H9 (cell line): ENCODE measurements around the gene DUSP15. TPM values are rescaled to one million over a fixed set of nuclear protein-coding genes. Genes with fewer than 3 reads are reported as not detected.

Experiments used
- DNase-seq: peaks from one replicate; pipeline ENCODE4 v3.0.0-alpha.2; 2017
- H2AFZ ChIP-seq: one replicate; pipeline ENCODE4 v1.6.1; 2013; ENCODE audit warnings: mild to moderate bottlenecking, low read length, control low read depth, moderate library complexity
- H2AK5ac ChIP-seq: 2 replicates; pipeline ENCODE4 v1.6.1; 2013; ENCODE audit warnings: low read length, control low read depth, mixed read lengths; ENCODE audit not compliant: insufficient read length
- H2BK120ac ChIP-seq: one replicate; pipeline ENCODE4 v1.6.1; 2013; ENCODE audit warnings: low read depth, mild to moderate bottlenecking, low read length, control low read depth, inconsistent platforms; ENCODE audit not compliant: poor library complexity, severe bottlenecking
- H2BK12ac ChIP-seq: 2 replicates; pipeline ENCODE4 v1.6.1; 2013; ENCODE audit warnings: low read length, control low read depth, mixed read lengths, low read depth; ENCODE audit not compliant: insufficient read length
- H2BK15ac ChIP-seq: 2 replicates; pipeline ENCODE4 v1.6.1; 2013; ENCODE audit warnings: low read depth, low read length, control low read depth
- H2BK20ac ChIP-seq: one replicate; pipeline ENCODE4 v1.6.1; 2013; ENCODE audit warnings: low read depth, mild to moderate bottlenecking, low read length, control low read depth, inconsistent platforms; ENCODE audit not compliant: poor library complexity, severe bottlenecking
- H2BK5ac ChIP-seq: 2 replicates; pipeline ENCODE4 v1.6.1; 2013; ENCODE audit warnings: low read length, control low read depth, mixed read lengths; ENCODE audit not compliant: insufficient read length
- H3K14ac ChIP-seq: 2 replicates; pipeline ENCODE4 v1.6.1; 2013; ENCODE audit warnings: low read length, control low read depth; ENCODE audit not compliant: insufficient read depth
- H3K18ac ChIP-seq: 2 replicates; pipeline ENCODE4 v1.6.1; 2013; ENCODE audit warnings: low read depth, mild to moderate bottlenecking, mixed read lengths, low read length, control low read depth; ENCODE audit not compliant: insufficient read length
- H3K23ac ChIP-seq: 2 replicates; pipeline ENCODE4 v1.6.1; 2013; ENCODE audit warnings: low read length, control low read depth, mixed read lengths, low read depth; ENCODE audit not compliant: insufficient read length
- H3K23me2 ChIP-seq: 2 replicates; pipeline ENCODE4 v1.6.1; 2013; ENCODE audit warnings: low read depth, mild to moderate bottlenecking, mixed read lengths, low read length, control low read depth; ENCODE audit not compliant: insufficient read length, poor library complexity, severe bottlenecking
- H3K27ac ChIP-seq: 2 replicates; pipeline ENCODE4 v1.5.1; 2013; ENCODE audit warnings: low read length, control low read depth, mixed read lengths, low read depth; ENCODE audit not compliant: insufficient read length
- H3K27me3 ChIP-seq: 2 replicates; pipeline ENCODE4 v1.6.1; 2013; ENCODE audit warnings: low read length, control low read depth, inconsistent platforms; ENCODE audit not compliant: insufficient read depth
- H3K4ac ChIP-seq: 2 replicates; pipeline ENCODE4 v1.6.1; 2013; ENCODE audit warnings: low read depth, mild to moderate bottlenecking, control low read depth, inconsistent platforms, low read length, moderate library complexity
- H3K4me1 ChIP-seq: 2 replicates; pipeline ENCODE4 v1.6.1; 2013; ENCODE audit warnings: low read length, control low read depth, inconsistent platforms; ENCODE audit not compliant: insufficient read depth
- H3K4me2 ChIP-seq: 2 replicates; pipeline ENCODE4 v1.6.1; 2013; ENCODE audit warnings: low read length, control low read depth, mixed read lengths; ENCODE audit not compliant: insufficient read length, insufficient read depth
- H3K56ac ChIP-seq: 2 replicates; pipeline ENCODE4 v1.6.1; 2013; ENCODE audit warnings: low read depth, mild to moderate bottlenecking, mixed read lengths, low read length, control low read depth; ENCODE audit not compliant: insufficient read length
- H3K79me1 ChIP-seq: 2 replicates; pipeline ENCODE4 v1.6.1; 2013; ENCODE audit warnings: low read depth, mild to moderate bottlenecking, moderate library complexity, low read length, control low read depth, inconsistent platforms; ENCODE audit not compliant: insufficient read depth, poor library complexity, severe bottlenecking
- H3K79me2 ChIP-seq: 2 replicates; pipeline ENCODE4 v1.6.1; 2013; ENCODE audit warnings: low read length, control low read depth, inconsistent platforms; ENCODE audit not compliant: insufficient read depth
- H3K9ac ChIP-seq: 2 replicates; pipeline ENCODE4 v1.6.1; 2013; ENCODE audit warnings: low read length, control low read depth, mixed read lengths; ENCODE audit not compliant: insufficient read length; ENCODE audit errors: extremely low read depth
- H3K9me3 ChIP-seq: one replicate; pipeline ENCODE4 v1.6.1; 2013; ENCODE audit warnings: low read depth, low read length, inconsistent platforms; ENCODE audit not compliant: control insufficient read depth
- H3T11ph ChIP-seq: one replicate; pipeline ENCODE4 v1.6.1; 2013; ENCODE audit warnings: mild to moderate bottlenecking, low read length, control low read depth, inconsistent platforms
- H4K20me1 ChIP-seq: one replicate; pipeline ENCODE4 v1.6.1; 2013; ENCODE audit not compliant: control insufficient read depth, insufficient read length, insufficient read depth
- H4K5ac ChIP-seq: 2 replicates; pipeline ENCODE4 v1.6.1; 2013; ENCODE audit warnings: low read depth, mild to moderate bottlenecking, mixed read lengths, low read length, control low read depth; ENCODE audit not compliant: insufficient read length
- H4K8ac ChIP-seq: replicated peaks from 2 replicates; pipeline ENCODE4 v1.6.1; 2013; ENCODE audit warnings: low read length, control low read depth, mixed read lengths, low read depth; ENCODE audit not compliant: insufficient read length
- H4K91ac ChIP-seq: 2 replicates; pipeline ENCODE4 v1.6.1; 2013; ENCODE audit warnings: low read depth, mild to moderate bottlenecking, moderate library complexity, mixed read lengths, low read length, control low read depth; ENCODE audit not compliant: insufficient read length
- H3K27ac Mint-ChIP-seq, 3 experiments: 2 replicates in 2 of 3; 3 replicates in 1 of 3; pipeline ENCODE4 v1.8.0; 2020 to 2021; ENCODE audit warnings: mixed read lengths in 3 of 3, mild to moderate bottlenecking in 1 of 3, moderate library complexity in 1 of 3
- H3K27me3 Mint-ChIP-seq: 2 replicates; pipeline ENCODE4 v1.8.0; 2021; ENCODE audit warnings: low read depth, mild to moderate bottlenecking, moderate library complexity, mixed read lengths
- H3K36me3 Mint-ChIP-seq, 3 experiments: 2 replicates in 2 of 3; 3 replicates in 1 of 3; pipeline ENCODE4 v1.8.0; 2020 to 2021; ENCODE audit warnings: low read depth in 3 of 3, mixed read lengths in 3 of 3; ENCODE audit not compliant: insufficient read depth in 1 of 3
- H3K4me1 Mint-ChIP-seq, 2 experiments: 2 replicates each; pipeline ENCODE4 v1.8.0; 2020; ENCODE audit warnings: mixed read lengths in 2 of 2
- H3K4me3 Mint-ChIP-seq, 2 experiments: 2 replicates in 1 of 2; 3 replicates in 1 of 2; pipeline ENCODE4 v1.8.0; 2020 to 2021; ENCODE audit warnings: mild to moderate bottlenecking in 2 of 2, mixed read lengths in 2 of 2, moderate library complexity in 1 of 2
- H3K9me3 Mint-ChIP-seq, 2 experiments: 2 replicates in 1 of 2; 3 replicates in 1 of 2; pipeline ENCODE4 v1.8.0; 2020; ENCODE audit warnings: mild to moderate bottlenecking in 2 of 2, mixed read lengths in 2 of 2, moderate library complexity in 1 of 2
- WGBS: extraction: QIAGEN DNeasy Blood & Tissue Kit; methylation state at CpG from one replicate; pipeline ENCODE4 v1.1.7; 2013; ENCODE audit warnings: missing lambda C conversion rate, low lambda C conversion rate, mixed read lengths; ENCODE audit not compliant: insufficient read length; ENCODE audit errors: extremely low coverage; 5-methylcytosine and 5-hydroxymethylcytosine counted together
- total RNA-seq: library from RNA; stranded (reverse); gene quantifications from 2 replicates; pipeline ENCODE4 v1.2.1, GENCODE V29; 2021
- TF ChIP-seq, protein P1 (sequence below): fragments of 200-600 bp; sonication (generic); conservative IDR thresholded peaks from 3 replicates; pipeline ENCODE4 v1.8.0; 2021; ENCODE audit warnings: antibody characterized with exemption, mild to moderate bottlenecking

The DUSP15 gene
- total RNA-seq, 1 experiment from 2014 or later: 5.6 TPM

DNA sequence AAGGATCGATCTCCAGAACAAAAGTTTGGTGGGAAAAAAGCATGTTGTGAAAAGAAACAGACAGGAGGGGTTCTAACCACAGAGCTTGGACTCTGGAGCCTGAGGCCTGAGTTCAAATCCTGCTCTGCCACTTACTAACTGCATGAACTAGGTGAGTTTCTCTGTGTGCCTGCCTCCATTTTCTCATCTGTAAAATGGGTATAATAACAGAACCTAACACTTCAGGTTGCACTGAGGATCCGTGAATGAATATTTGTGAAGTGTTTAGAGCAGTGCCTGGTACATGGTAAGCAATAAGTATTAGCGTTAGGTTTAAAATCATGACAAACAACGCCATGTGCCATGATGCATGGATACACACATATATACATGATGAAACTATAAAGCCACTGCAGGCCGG, 36.7 kb upstream of the DUSP15 start:
- Histone ChIP-seq H3K27me3 (no peaks in the 10 kb centered on the region), H2AK5ac (no peak overlapping the region), H3K4ac (no peak overlapping the region; the same call in 1 of the 2 replicates), H3K79me1 (no peaks in the 10 kb centered on the region), H3K23ac (no peak overlapping the region), H3T11ph (no peak overlapping the region), H3K4me2 (no peak overlapping the region), H2BK5ac (no peak overlapping the region), H3K23me2 (no peaks in the 10 kb centered on the region), H2BK15ac (no peak overlapping the region), H3K79me2 (no peaks in the 10 kb centered on the region), H4K20me1 (no peaks in the 10 kb centered on the region), H2AFZ (no peak overlapping the region), H4K91ac (no peak overlapping the region), H3K9me3 (no peaks in the 10 kb centered on the region), H3K18ac (peak overlapping the region; percentile 8), H3K56ac (no peak overlapping the region), H2BK120ac (no peak overlapping the region), H2BK20ac (no peak overlapping the region), H4K5ac (no peak overlapping the region), H3K9ac (no peak overlapping the region), H2BK12ac (no peak overlapping the region), H4K8ac (no peak overlapping the region), H3K14ac (no peak overlapping the region), H3K27ac (no peak overlapping the region), H3K4me1 (no peaks in the 10 kb centered on the region; the same call in 1 of the 2 replicates)
- DNase-seq: no peak
- H3K4me3 Mint-ChIP-seq: no peak overlapping the region
- H3K27ac Mint-ChIP-seq: peak overlapping the region in 1 of 3 experiments; percentile 97; a peak in 1 of 7 replicates
- TF ChIP-seq, protein P1, sequence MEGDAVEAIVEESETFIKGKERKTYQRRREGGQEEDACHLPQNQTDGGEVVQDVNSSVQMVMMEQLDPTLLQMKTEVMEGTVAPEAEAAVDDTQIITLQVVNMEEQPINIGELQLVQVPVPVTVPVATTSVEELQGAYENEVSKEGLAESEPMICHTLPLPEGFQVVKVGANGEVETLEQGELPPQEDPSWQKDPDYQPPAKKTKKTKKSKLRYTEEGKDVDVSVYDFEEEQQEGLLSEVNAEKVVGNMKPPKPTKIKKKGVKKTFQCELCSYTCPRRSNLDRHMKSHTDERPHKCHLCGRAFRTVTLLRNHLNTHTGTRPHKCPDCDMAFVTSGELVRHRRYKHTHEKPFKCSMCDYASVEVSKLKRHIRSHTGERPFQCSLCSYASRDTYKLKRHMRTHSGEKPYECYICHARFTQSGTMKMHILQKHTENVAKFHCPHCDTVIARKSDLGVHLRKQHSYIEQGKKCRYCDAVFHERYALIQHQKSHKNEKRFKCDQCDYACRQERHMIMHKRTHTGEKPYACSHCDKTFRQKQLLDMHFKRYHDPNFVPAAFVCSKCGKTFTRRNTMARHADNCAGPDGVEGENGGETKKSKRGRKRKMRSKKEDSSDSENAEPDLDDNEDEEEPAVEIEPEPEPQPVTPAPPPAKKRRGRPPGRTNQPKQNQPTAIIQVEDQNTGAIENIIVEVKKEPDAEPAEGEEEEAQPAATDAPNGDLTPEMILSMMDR: no peak
- no peaks in the 10 kb centered on the region; a peak in 1 of 7 replicates for H3K36me3 Mint-ChIP-seq
- H3K4me1 Mint-ChIP-seq: peaks cover 53 to 61% of the 10 kb centered on the region in 2 experiments
- WGBS: no CpG with 5 or more reads among the region's 5 CpGs
- no peaks in the 10 kb centered on the region; a peak in 1 of 5 replicates for H3K9me3 Mint-ChIP-seq
- 0 out of 2 replicates have a peak, but pooled peaks cover 3% of the 10 kb centered on the region for H3K27me3 Mint-ChIP-seq
